T-helper 2 cell treated with Interferon-gamma antibody and Interleukin-4, amounts not matched to agents 5 μg/mL and 100 μg/mL, for 36 hours (primary cell): ENCODE data around the gene GLMN.

Experiments
- DNase-seq: peaks from one replicate; pipeline ENCODE4 v3.0.0; 2021; ENCODE audit warnings: low spot score
- H3K27ac Mint-ChIP-seq: one replicate; pipeline ENCODE4 v1.8.0; 2021; ENCODE audit warnings: mild to moderate bottlenecking, mixed read lengths
- H3K27me3 Mint-ChIP-seq: one replicate; pipeline ENCODE4 v1.8.0; 2021; ENCODE audit warnings: low read depth, mixed read lengths
- H3K36me3 Mint-ChIP-seq: one replicate; pipeline ENCODE4 v1.8.0; 2021; ENCODE audit warnings: low read depth, mixed read lengths
- H3K4me1 Mint-ChIP-seq: one replicate; pipeline ENCODE4 v1.8.0; 2021; ENCODE audit warnings: low read depth, mixed read lengths
- H3K4me3 Mint-ChIP-seq: one replicate; pipeline ENCODE4 v1.8.0; 2022; ENCODE audit warnings: mild to moderate bottlenecking, moderate library complexity, mixed read lengths
- H3K9me3 Mint-ChIP-seq: one replicate; pipeline ENCODE4 v1.8.0; 2021; ENCODE audit warnings: mixed read lengths

Gene GLMN, protein sequence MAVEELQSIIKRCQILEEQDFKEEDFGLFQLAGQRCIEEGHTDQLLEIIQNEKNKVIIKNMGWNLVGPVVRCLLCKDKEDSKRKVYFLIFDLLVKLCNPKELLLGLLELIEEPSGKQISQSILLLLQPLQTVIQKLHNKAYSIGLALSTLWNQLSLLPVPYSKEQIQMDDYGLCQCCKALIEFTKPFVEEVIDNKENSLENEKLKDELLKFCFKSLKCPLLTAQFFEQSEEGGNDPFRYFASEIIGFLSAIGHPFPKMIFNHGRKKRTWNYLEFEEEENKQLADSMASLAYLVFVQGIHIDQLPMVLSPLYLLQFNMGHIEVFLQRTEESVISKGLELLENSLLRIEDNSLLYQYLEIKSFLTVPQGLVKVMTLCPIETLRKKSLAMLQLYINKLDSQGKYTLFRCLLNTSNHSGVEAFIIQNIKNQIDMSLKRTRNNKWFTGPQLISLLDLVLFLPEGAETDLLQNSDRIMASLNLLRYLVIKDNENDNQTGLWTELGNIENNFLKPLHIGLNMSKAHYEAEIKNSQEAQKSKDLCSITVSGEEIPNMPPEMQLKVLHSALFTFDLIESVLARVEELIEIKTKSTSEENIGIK

DNA sequence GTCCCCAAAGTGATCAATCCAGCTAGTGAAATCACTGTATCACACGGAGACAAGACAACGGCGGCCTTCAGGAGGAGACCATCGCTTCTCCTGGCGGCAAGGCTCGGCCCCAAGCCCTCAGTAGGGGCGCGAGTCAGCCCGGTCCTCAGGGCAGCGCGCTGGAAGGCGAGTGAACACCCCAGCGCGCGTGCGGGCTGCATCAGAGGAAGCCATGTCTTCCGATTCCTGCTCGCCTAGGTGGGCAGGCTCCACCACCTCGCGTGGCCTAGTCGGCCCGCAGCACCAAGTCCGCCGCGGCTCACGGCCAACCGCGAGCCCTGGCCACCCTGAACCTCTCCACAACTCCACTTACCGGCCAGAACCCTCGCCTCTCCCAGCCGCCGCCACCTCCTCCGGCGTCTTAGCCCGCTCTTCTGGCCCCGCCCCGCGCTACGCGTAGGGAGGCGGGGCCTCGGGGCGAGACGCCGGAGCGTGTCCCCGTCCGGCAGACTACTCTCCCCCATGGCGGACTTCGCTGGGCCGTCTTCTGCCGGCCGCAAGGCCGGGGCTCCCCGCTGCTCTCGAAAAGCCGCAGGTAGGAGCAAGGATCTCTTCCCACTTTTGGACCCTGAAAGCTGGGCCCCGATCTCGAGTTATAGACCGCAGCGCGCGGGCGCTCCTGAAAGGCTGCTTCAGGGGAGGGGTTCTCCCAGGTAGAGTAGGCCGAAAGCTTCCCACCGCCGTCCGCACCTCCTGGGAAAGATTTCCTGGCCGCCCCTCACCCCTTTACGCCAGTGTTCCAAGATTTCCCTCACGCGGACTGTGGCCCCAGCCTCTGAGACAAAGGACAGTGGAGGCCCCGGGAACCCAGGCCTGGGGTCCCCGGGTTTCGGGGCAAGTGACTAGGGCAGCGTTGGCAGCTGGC is at the start of gene GLMN, which contains the start of gene RPAP2:
TSS of gene GLMN (minus strand) at position 415 of the 904 bp plus-strand sequence. CDS start 988 bp downstream, outside the sequence.
TSS of gene RPAP2 (plus strand) at position 487 of the 904 bp plus-strand sequence. CDS start at position 502, 15 bp downstream.
- Mint-ChIP-seq H3K4me1 (peaks cover 36% of the 10 kb centered on the region), H3K36me3 (peaks cover 34% of the 10 kb centered on the region), H3K4me3 (peak within 1 kb of the TSS; percentile 98), H3K27me3 (no peaks in the 10 kb centered on the region), H3K9me3 (no peaks in the 10 kb centered on the region), H3K27ac (peak within 1 kb of the TSS; percentile 97)
- DNase-seq: peak; percentile 82

DNA sequence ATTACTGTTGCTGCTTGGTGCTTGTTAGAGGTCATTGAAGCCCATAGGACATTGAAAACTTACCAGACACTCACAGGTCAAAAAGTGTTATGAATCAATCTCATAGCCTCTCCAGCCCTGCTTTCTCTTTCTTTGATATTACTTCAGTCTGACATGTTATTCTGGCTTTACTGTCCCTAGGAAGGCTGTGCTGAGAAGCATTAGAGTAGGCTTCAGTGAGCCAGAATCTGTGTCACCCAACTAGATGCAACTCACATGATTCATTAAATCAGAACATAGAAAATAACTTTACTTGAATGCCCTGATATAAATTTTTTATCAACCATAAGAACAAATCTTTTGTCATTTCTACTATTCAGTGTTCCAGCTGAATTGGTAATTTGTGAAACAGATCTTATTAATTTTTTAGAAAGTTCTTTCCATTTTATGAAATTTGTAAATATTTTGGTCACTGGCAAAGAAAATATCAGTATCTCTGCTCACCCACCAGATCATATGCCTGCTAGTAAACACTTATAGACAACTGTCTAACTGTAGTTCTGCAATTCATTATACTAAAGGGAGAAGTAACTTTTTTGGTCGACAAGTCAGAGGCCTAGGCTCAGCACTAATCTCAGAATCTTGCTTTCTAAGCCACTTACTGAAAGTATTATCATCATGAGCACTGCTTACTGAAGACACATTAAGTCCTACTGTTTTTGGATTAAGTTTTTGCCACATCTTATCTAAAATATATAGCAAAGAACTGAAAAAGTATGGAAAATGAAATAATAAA is 48.3 kb upstream of the GLMN start:
- H3K4me3 Mint-ChIP-seq: no peak overlapping the region
- H3K4me1 Mint-ChIP-seq: peaks cover 11% of the 10 kb centered on the region
- H3K36me3 Mint-ChIP-seq: peaks cover 40% of the 10 kb centered on the region
- no peak for DNase-seq
- H3K27me3 Mint-ChIP-seq: no peaks in the 10 kb centered on the region
- H3K9me3 Mint-ChIP-seq: peaks cover 5% of the 10 kb centered on the region
- H3K27ac Mint-ChIP-seq: no peak overlapping the region

DNA sequence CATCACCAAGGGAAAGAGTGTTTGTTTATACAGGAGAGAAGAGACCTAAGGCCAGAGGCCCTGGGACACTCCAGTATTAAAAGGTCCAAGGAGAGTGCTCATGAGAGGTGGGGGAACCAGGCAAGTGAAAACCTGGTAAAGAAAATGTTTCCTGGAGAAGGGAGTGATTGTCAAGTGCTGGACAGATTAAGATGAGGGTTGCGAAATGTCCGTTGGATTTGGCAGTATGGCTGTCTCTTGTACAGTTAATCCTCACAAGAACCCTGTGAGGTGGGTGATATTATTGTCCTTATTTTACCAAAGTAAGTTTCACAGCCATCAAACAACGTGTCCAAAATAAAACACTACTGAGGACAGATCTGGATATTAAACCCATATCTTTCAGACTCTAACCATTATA is 44.3 kb upstream of the GLMN start:
- Mint-ChIP-seq H3K27ac (no peak overlapping the region), H3K27me3 (no peaks in the 10 kb centered on the region), H3K9me3 (no peaks in the 10 kb centered on the region), H3K36me3 (peaks cover 32% of the 10 kb centered on the region), H3K4me3 (no peak overlapping the region), H3K4me1 (peaks cover 4% of the 10 kb centered on the region)
- no peak for DNase-seq

DNA sequence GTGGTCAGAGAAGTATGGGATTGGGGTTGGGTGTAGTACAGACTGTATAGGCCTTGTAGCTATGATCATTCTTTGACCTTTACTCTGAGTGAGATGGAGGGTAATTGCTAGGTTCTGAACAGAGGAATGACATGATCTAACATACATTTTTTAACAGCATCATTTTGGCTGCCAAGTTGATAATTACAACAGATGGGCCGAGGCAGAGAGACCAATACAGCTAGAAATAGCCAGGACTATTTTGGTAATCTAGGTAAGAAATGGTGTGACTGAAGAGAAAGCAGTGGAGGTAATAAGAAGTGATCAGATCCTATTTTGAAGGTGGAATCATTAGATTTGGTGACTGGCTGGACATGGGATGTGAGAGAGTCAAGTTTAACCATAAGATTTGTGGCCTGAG is 43.6 kb upstream of the GLMN start:
- no peak overlapping the region for H3K4me3 Mint-ChIP-seq
- no peaks in the 10 kb centered on the region for H3K9me3 Mint-ChIP-seq
- peaks cover 29% of the 10 kb centered on the region for H3K36me3 Mint-ChIP-seq
- H3K4me1 Mint-ChIP-seq: peaks cover 3% of the 10 kb centered on the region
- no peak overlapping the region for H3K27ac Mint-ChIP-seq
- H3K27me3 Mint-ChIP-seq: no peaks in the 10 kb centered on the region
- DNase-seq: no peak

DNA sequence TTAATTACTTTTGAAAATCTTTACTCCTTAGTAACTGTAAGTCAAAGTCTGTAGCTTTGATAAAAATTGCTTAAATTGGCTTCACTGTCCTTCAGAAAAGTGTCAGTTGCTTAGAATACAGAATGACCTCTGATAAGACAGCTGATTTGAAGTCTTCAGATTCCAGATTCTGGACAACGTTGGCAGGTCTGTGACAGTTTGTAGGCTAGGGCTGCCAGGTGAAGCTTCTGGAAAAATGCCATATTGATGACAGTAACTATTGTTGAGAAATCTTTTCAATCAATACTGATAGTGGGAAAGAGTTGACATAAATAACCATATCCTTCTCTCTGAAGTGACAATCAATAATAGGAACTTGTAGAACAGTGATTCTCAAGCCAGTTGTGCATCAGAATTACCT is 41.4 kb upstream of the GLMN start:
- no peak for DNase-seq
- peaks cover 29% of the 10 kb centered on the region for H3K36me3 Mint-ChIP-seq
- no peaks in the 10 kb centered on the region for H3K27me3 Mint-ChIP-seq
- H3K27ac Mint-ChIP-seq: no peak overlapping the region
- no peaks in the 10 kb centered on the region for H3K9me3 Mint-ChIP-seq
- H3K4me1 Mint-ChIP-seq: no peaks in the 10 kb centered on the region
- H3K4me3 Mint-ChIP-seq: no peak overlapping the region

DNA sequence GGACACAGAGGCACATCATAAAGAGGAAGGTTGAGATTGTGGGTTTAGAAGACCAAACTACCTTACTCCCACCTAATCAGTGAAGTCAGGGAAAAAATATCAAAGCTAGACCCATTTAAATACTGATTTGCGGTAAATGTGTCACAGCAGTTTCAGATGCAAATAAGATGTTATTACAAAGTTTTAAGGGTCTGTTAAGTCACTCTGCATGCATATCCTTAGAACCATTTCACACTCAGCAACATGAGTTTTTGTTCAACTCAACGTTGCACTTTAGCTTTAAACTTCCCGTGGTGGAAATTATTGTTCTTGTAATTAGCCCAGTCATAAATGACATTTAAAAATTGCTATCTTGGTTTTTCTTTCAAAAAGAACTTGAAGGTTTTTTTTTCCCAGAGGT is 34.9 kb upstream of the GLMN start:
- Mint-ChIP-seq H3K27me3 (no peaks in the 10 kb centered on the region), H3K27ac (no peak overlapping the region), H3K36me3 (peaks cover 53% of the 10 kb centered on the region), H3K9me3 (peaks cover 10% of the 10 kb centered on the region), H3K4me1 (peaks cover 14% of the 10 kb centered on the region), H3K4me3 (no peak overlapping the region)
- DNase-seq: no peak

DNA sequence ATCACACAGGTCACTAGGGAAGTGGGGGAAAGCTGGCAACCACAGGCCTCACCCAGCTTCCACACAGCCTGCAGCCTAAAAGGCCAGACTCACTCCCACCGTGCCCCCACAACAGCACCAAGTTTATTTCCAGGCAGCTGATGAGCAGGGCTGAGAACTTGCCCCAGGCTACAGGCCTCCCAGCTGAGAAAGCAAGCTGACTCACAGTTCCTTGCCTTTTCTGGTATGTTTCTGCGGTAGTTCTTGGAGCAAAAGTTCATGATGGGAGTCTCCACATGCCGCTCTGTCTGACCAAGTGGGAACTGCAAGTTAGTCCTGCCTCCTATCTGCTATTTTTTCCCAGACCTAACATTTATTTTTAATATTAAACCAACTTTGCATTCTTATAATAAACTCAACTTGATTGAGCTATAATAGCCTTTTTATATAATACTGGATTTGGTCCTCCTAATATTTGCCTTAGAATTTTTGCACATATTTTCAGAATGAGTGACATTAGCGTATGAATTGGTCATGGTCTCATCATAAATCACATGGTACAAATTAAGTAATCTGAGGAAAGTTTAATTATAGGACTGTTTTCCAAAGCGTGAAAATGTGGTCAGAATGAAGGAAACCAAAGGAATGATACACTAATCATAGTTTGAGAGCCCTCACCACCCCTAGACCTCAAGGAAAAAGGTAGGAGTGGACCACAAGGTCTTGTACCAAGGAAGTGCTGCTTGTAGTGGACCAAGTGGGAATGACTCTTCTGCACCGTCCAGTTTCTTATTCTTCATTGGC is 30.8 kb upstream of the GLMN start:
- peaks cover 81% of the 10 kb centered on the region for H3K36me3 Mint-ChIP-seq
- no peak overlapping the region for H3K4me3 Mint-ChIP-seq
- no peak overlapping the region for H3K27ac Mint-ChIP-seq
- no peaks in the 10 kb centered on the region for H3K27me3 Mint-ChIP-seq
- DNase-seq: no peak
- H3K9me3 Mint-ChIP-seq: peaks cover 42% of the 10 kb centered on the region
- H3K4me1 Mint-ChIP-seq: peaks cover 21% of the 10 kb centered on the region

DNA sequence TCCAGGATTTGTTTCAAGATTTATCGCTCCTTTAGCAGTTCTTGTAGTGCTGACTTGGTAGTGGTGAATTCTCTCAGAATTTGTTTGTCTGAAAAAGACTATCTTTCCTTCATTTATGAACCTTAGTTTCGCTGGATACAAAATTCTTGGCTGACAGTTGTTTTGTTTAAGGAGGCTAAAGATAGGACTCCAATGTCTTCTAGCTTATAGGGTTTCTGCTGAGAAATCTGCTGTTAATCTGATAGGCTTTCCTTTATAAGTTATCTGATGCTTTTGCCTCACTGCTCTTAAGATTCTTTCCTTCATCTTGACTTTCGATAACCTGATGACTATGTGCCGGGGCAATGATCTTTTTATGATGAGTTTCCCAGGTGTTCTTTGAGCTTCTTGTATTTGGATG is 29.0 kb upstream of the GLMN start:
- Mint-ChIP-seq H3K4me1 (peaks cover 34% of the 10 kb centered on the region), H3K27me3 (no peaks in the 10 kb centered on the region), H3K36me3 (peaks cover 82% of the 10 kb centered on the region), H3K9me3 (peaks cover 42% of the 10 kb centered on the region), H3K4me3 (no peak overlapping the region), H3K27ac (no peak overlapping the region)
- DNase-seq: no peak

DNA sequence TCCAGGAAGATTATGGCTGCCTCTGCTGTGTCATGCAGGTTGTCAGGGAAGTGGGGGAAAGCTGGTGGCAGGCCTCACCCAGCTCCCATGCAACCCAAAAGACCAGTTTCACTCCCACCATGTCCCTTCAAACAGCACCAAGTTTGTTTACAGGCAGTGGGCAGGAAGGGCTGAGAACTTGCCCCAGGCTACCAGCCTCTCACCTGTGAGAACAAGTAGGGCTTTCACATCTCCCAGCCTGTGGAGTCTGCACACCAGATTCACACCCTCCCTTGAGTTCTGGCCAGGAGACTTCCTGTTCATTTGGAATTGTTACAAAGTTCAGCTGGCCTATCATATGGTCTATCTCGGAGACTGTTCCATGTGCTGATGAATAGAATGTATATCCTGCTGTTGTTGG is 27.9 kb upstream of the GLMN start:
- H3K36me3 Mint-ChIP-seq: peaks cover 79% of the 10 kb centered on the region
- no peak for DNase-seq
- no peak overlapping the region for H3K27ac Mint-ChIP-seq
- peaks cover 30% of the 10 kb centered on the region for H3K4me1 Mint-ChIP-seq
- H3K9me3 Mint-ChIP-seq: peaks cover 42% of the 10 kb centered on the region
- no peaks in the 10 kb centered on the region for H3K27me3 Mint-ChIP-seq
- H3K4me3 Mint-ChIP-seq: no peak overlapping the region

DNA sequence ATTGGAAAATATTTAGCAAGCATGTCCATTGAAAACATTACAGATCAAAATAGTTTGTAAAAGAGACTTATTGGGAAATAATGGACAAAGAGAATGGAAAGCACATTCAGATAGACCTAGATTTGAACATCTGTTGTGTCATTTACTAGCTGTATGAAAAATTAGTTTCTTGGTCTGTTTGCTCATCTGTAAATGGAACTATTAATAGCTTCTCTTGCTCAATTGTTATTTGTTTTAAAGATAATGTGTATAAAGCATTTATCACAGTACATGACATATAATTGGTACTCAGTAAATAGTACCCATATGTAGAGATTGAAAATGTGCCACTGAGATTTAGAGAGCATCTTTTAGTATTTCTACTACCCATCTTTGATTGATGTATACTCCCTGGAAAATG is 26.0 kb upstream of the GLMN start:
- H3K4me3 Mint-ChIP-seq: peak overlapping the region; percentile 61

DNA sequence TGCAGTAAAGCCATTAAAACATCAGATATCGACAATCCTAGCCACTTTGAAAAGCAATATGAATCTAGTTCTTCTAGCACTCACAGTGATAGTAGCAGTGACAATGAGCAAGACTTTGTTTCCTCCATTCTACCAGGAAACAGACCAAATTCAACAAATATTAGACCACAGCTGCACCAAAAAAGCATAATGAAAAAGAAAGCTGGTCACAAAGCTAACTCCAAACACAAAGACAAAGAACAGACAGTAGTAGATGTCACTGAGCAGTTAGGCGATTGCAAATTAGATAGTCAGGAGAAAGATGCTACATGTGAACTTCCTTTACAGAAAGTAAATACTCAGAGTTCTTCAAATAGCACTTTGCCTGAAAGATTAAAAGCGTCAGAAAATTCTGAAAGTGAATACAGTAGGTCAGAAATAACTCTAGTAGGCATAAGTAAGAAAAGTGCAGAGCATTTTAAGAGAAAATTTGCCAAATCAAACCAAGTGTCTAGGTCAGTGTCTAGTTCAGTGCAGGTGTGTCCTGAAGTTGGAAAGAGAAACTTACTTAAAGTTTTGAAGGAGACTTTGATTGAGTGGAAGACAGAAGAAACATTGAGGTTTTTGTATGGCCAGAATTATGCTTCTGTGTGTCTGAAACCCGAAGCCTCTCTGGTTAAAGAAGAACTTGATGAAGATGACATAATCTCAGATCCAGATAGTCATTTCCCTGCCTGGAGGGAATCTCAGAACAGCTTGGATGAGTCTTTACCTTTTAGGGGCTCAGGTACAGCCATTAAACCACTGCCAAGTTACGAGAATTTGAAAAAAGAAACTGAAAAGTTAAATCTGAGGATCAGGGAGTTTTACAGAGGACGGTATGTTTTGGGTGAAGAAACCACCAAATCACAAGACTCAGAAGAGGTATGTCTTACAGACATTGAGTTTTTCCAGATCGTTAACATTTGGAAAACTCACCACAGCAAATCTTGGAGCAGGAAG is 25.0 kb upstream of the GLMN start:
- no peak for DNase-seq
- H3K27ac Mint-ChIP-seq: peak overlapping the region; percentile 90
- peaks cover 33% of the 10 kb centered on the region for H3K9me3 Mint-ChIP-seq
- H3K4me3 Mint-ChIP-seq: peak overlapping the region; percentile 76
- no peaks in the 10 kb centered on the region for H3K27me3 Mint-ChIP-seq
- H3K4me1 Mint-ChIP-seq: peaks cover 35% of the 10 kb centered on the region
- peaks cover 75% of the 10 kb centered on the region for H3K36me3 Mint-ChIP-seq

More for the DNA sequence above, 26.0 kb upstream of the GLMN start:
- Mint-ChIP-seq H3K9me3 (peaks cover 36% of the 10 kb centered on the region), H3K4me1 (peaks cover 26% of the 10 kb centered on the region), H3K27ac (peak overlapping the region; percentile 51), H3K27me3 (no peaks in the 10 kb centered on the region), H3K36me3 (peaks cover 78% of the 10 kb centered on the region)
- DNase-seq: no peak
